ENCODE measurements around the gene P2RY12.

The P2RY12 gene

DNA sequence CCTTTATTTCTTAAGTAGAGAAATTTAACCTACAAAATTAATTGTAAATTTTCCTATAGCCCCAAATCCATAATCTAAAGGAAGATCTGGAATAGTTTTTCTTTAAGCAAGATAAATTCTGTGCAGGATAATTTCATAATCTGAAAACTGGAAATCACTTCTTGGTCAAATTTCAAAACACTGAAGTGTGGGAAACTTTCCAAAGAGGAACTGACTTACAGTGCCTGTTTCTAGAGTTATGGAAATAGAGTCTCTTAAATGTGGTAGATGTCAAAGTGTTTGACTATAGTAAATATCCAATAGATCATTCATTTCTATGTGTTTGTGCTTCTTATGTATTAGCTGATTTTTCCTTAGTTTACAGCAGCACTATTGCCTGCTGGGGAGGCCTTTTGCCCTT, 53.7 kb downstream of the P2RY12 start:
- no peak for FAIRE-seq

DNA sequence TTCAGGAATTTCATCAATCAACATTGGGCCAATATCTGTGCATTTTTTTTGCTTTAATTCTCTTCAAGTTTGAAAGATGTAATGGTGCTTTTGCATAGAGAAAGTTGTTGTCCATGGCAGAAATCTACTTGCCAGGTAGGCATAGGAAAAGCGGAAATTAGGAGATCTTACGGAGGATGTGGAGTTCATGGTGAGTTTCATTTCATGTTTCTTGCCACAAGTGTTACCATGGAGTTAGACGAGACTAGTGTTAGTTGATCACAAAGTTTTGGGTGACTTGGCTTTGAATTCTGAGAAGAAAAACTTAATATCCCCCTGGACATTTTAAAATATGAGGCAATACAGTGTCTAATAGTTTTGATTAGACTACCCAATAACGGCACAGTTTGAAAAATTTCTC, 54.2 kb downstream of the P2RY12 start:
- FAIRE-seq, result no peak

DNA sequence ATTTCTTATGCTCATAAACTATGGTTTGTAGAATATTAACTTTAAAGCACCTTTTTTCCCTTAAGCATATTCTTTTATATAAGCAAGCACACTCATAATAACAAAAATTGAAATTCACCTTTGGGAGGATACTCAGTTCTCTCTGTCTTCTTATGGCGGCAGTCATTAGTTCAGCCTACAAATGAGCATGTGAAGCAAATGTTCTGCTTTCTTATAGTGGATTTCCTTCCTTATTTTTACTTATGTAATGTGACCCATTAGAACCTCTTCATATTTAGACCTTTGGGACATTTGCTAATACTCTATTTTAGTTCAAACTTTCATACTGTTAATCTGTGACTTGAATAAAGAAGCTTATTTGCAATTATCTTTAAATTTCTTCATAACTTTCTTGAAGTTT, 55.2 kb downstream of the P2RY12 start, which contains the start of gene P2RY13:
Gene P2RY13, minus strand, starts transcription at position 187 of the 400 bp plus-strand sequence. Its CDS starts 21 bp downstream, at position 166.
- FAIRE-seq, result no peak

DNA sequence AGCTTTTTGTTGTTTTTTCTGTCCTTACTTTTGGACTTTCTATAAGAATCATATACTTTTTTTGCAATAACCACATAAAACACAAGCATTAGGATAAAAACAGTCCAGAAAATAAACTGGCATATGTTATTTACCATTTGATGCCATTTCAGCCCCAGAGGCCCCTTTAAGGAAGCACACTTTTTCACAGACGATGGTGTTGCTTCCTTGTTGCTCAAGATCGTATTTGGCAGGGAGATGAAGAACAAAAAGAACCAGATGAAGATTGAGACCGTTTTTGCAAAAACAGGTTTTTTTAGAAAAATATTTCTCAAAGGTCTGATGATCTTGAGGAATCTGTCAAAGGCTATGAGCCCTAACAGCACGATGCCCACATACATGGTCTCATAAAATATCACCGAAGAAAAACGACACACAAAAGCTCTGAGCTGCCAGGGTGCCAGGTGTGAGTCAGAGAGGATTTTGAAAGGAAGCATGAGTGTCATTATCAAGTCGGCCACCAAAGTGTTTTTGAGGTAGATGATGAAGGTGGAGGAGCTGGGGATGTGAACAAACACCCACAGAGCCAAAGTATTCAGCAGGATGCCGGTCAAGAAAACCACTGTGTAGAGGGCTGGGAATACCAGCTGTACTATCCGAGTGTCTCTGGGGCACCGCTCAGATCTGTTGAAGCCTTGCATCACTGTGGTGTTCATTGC, 56.1 kb downstream of the P2RY12 start:
- no peak for FAIRE-seq

GRCh38 chr3:151327571-151328198, 56.9 kb downstream of the P2RY12 start:
- FAIRE-seq, result peak; percentile 87

- no peak for FAIRE-seq
These were observed 62.0 kb downstream of the P2RY12 start for GRCh38 chr3:151322511-151322910.

GRCh38 chr3:151321526-151321925, 63.0 kb downstream of the P2RY12 start:
- no peak for FAIRE-seq

DNA sequence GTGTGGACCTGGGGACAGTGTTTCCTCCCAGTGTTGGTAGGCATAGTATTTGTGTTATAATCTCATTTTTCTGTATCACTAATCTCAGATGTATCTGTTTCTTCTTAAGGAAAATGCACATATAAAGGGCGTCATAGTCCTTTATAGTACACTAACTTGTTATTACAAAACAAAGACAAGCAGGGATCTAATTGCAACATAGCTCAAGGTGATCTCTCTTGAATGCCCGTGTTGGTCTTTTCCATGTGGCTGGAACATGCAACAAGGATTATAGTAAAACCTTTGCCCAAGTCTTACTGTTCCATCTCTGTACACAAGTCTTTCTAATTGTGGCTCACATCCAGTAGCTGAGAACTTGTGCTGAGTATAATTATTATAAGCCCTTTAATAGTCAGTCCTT, 64.4 kb downstream of the P2RY12 start:
- no peak for FAIRE-seq

DNA sequence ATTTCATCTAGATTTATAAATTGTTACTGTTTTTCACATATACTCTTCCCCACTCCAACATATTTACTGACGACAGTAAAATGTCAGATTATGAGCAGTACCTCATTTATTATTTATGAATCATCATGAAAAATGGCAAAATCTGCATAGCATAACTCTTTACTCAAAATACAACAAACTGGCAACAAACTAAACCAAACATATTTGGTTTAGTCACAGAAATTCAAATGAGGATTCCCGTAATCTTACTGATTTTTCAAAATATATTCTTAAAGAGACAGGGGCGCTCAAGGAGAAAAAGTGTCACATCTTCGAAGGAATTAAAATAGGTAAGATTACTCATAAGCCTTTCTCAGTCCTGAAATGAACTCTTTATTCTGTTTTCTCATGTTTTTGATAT, 64.9 kb downstream of the P2RY12 start:
- no peak for FAIRE-seq

DNA sequence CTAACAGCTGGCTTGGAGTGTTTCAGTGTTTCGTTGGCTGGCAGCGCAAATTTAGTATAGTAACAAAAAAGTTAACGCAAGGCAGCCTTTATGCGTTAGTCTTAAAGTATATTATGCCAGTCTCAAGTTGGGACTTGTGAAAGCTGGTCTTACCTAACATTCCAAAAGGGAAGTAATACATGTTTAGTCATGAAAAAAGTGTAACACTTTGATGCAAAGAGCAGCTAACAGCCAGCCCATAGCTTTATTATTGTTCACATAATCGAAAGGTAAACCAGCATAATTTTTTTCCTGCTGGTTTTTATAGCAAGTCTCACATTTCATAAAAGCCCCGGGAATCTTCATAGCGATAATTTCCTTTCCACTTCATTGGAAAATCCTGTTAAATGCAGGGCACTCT, 65.6 kb downstream of the P2RY12 start:
- no peak for FAIRE-seq

DNA sequence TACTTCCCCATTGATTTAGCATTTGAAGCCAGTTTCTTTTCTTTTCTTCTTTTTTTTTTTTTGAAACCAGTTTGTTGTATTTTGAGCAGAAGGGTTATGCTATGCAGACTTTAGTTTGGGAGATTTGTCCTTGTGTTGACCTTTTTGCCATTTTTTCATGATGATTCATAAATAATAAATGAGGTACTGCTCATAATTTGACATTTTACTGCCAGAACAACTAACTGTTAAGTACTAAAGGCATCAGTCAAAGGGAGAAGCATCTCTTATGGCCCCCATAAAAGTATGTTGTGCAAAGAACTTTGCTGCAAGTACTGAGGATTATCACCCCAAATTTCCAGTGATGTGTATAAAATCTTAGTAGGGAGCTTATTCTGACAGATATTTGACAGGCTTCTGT, 66.2 kb downstream of the P2RY12 start:
- no peak for FAIRE-seq

DNA sequence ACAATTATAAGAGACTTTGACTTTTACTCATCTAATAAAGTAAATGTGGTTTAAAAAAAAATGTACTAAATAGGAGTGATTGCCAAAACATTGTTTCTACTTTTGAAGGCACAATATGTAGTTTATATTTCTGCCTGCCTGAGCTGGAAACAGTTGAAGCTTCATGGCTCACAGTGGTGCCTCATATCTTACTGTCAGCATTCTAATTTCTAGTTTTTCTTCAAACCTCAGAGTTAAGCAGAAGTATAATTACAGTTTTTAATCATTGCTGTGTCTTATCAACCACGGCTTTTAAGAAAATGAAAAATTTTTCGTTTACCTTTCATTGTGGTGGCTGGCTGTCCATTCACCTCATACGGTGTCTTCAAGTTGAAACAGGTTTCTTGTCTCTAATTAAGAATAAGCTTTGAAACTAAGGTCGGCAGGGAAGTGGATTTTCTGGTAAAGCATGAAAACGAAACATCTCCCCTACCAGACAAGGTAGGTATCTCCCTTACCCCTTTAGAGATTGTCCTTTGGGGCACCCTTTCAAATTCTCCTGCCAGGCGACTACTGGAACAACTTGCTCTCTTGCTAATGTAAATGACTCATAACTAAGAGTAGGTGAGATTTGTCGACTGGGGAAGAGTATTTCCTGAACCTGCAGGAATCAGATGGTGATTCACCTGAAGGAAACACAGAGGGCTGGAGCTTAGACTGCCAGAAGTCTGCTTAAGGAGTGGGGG, 68.1 kb downstream of the P2RY12 start, which contains the start of gene GPR87:
Gene GPR87, minus strand, starts transcription at position 554 of the 725 bp plus-strand sequence. CDS start 16,720 bp downstream, outside the sequence.
- FAIRE-seq, result no peak

DNA sequence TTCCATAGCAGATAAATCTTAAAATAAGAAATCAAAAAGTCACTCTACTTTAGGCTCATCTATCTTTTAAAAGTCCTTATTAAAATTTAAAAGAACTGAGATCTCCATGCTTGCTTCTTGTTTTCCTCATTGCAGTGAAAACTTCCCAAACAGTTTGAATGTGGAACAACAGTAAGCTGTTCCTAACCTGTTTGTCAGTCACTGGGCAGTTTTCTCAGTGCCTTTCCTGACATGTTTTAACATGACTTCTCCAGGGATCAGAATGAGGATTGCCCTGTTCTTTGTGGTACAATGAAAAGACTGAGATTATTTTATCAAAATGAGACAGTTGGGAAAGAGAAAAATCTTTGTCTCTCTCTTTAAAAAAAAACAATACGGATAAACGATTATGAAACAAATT, 68.7 kb downstream of the P2RY12 start:
- no peak for FAIRE-seq

DNA sequence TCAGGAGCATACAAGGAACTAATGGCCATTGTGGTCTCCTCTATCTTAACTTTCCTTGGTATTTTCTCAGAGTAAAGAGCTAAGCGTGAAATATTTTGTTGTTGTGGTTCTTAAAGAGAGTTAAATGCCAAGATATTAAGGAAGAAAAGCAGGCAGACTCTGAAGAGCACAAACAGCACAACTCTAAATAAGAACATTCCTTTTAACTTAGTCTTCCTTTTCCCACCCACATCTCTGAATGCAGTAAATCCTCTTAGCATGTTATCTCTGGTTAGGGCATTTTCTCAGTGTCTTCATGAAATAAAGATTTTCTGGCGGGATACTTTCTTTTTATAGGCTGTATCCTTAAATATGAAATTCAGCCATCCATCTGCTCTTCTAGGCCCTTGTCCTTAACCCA, 69.4 kb downstream of the P2RY12 start:
- no peak for FAIRE-seq

DNA sequence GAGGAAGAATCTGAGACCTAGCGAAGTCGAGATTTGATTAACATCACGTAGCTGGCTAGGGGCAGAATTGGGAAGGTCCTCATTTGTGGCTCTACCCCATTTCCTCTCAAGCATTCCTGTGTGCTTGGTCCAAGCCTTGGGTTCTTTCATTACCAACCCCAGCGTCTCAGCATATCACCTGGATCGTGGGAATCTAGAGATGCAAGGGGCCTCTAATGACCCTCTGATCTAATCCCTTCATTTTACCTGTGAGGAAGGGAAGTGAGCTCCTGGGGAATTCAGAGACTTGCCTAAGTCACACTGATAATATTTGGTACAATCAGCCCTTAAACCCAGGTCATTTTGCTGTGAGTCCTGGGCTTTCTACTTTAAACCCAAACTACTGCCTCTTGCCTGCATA, 70.0 kb downstream of the P2RY12 start:
- FAIRE-seq, result no peak

DNA sequence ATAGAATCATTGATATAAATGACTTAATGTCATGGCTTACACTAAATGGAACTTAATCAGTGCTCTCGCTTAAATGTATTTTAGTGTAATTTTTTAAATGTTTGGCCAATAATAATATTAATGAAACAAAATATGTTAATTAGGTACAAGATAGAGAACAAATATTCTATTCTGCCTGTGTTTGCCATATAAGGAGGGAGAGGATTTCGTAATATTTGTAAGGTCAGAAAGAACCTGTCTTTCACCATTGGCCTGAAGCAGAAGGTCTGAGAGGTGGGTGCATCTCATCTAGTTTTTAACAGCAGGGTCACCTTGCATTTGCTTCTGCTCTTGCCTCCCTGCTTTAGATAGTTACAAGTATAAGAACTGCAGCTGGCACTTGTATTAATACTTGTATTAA, 70.4 kb downstream of the P2RY12 start:
- no peak for FAIRE-seq

GRCh38 chr3:151312972-151313371, 71.6 kb downstream of the P2RY12 start:
- FAIRE-seq, result no peak

GRCh38 chr3:151309566-151309965, 75.0 kb downstream of the P2RY12 start:
- FAIRE-seq, result no peak

DNA sequence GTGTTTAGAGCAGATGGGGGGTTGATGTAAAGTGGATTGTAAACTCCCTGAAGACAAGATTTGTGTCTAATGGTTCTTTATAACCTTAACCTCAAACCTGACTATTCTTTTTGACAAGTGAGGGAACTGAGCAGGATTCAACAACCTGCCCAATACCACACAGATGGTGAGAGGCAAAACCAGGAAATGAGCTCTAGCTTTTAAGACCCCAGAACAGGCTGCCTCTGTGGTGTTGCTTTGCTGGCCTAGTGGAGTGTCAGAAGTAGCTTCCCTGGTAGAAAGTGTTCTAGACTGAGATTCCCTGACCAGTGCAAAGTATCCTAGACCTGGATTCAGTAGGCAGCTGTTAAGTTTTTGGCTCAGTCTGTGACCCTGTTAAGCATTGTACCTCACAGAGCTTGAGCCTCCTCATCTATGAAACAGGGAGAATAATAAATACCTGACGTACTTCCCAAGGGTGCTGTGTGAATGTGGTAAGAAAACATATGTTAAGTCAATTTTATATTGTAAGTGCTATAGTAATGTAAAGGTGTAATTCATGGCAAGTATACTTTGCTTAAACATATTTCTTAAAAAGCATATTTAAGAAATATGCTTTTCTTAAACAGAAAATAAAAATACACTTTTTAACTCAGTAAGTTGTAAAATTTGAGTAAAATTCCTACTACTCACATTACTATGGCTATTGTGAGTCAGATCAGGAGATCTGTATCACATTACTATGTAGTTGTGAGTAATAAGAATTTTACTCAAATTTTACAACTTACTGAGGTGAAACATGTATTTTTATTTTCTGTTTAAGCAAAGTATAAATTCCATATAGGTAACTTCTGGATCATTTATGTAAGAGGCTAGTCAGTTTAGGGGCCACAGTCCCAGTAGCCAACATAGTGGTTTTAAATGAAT, 76.7 kb downstream of the P2RY12 start:
- no peak for FAIRE-seq

GRCh38 chr3:151307131-151307530, 77.4 kb downstream of the P2RY12 start:
- no peak for FAIRE-seq

GRCh38 chr3:151306168-151306810, 78.3 kb downstream of the P2RY12 start:
- FAIRE-seq, result no peak

DNA sequence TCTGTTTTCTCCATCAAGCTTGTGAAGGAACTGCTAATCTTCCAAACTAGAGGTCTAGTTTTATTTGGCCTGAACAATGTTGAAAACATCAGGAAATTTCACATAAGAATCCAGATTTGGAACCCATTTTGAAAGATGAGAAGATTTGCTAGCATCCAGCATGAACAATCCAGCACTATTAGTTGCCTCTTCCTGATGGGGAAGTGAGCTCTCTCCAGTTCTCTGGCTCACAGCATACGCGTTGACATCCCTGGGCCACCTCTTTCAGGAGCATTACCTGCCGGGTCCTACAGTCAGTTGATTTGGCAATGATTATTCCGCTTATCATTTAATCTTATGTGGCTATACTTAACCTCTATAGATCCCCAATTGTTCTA, 78.8 kb downstream of the P2RY12 start:
- no peak for FAIRE-seq
